H1 (cell line): ENCODE data around the gene DAW1.

Experiments
- BACH1 ChIP-seq: IDR thresholded peaks from 2 replicates; pipeline ENCODE4 v1.6.1; 2012; ENCODE audit warnings: low read length, improper control_type of control experiment
- BCL11A ChIP-seq, 2 experiments: IDR thresholded peaks; one replicate each; pipeline ENCODE4 v1.6.1; 2011; ENCODE audit warnings: low read depth in 2 of 2, low read length in 2 of 2, mild to moderate bottlenecking in 2 of 2
- BRCA1 ChIP-seq: IDR thresholded peaks from 2 replicates; pipeline ENCODE4 v1.6.1; 2012; ENCODE audit warnings: low read depth, low read length, improper control_type of control experiment
- CHD7 ChIP-seq: fragments of 300-600 bp; sonication (generic); IDR thresholded peaks from 2 replicates; pipeline ENCODE4 v1.7.1; 2012; ENCODE audit warnings: low read length, moderate library complexity, mild to moderate bottlenecking, inconsistent platforms; ENCODE audit not compliant: insufficient replicate concordance
- CTCF ChIP-seq, 3 experiments: IDR thresholded peaks; 1 replicate in 2 of 3; 2 replicates in 1 of 3; pipeline versions ENCODE4 v1.5.1 to v1.6.1; 2011; ENCODE audit warnings: low read length in 3 of 3, mild to moderate bottlenecking in 3 of 3, inconsistent platforms in 2 of 3, low read depth in 1 of 3, moderate library complexity in 1 of 3; ENCODE audit not compliant: insufficient read depth in 1 of 3; ENCODE audit errors: control extremely low read depth in 1 of 3
- EGR1 ChIP-seq: IDR thresholded peaks from 2 replicates; pipeline ENCODE4 v1.6.1; 2011; ENCODE audit warnings: low read depth, low read length, borderline replicate concordance
- EP300 ChIP-seq, 2 experiments: IDR thresholded peaks; 1 replicate in 1 of 2; 2 replicates in 1 of 2; pipeline ENCODE4 v1.6.1; 2011 to 2012; ENCODE audit warnings: low read depth in 2 of 2, low read length in 2 of 2, mild to moderate bottlenecking in 2 of 2, borderline replicate concordance in 1 of 2, inconsistent platforms in 1 of 2, moderate library complexity in 1 of 2
- EZH2 ChIP-seq: fragments of 200-600 bp; sonication (generic); IDR thresholded peaks from 2 replicates; pipeline ENCODE4 v1.7.1; 2012; ENCODE audit warnings: low read depth, mild to moderate bottlenecking, moderate library complexity, low read length, inconsistent platforms; ENCODE audit not compliant: severe bottlenecking
- GABPA ChIP-seq: IDR thresholded peaks from 2 replicates; pipeline ENCODE4 v1.6.1; 2011; ENCODE audit warnings: mild to moderate bottlenecking, low read length, moderate library complexity, borderline replicate concordance; ENCODE audit not compliant: insufficient read depth
- POLR2A ChIP-seq, 2 experiments: IDR thresholded peaks; 1 replicate in 1 of 2; 2 replicates in 1 of 2; pipeline ENCODE4 v1.6.1; 2011; ENCODE audit warnings: low read depth in 2 of 2, low read length in 2 of 2, mild to moderate bottlenecking in 2 of 2; ENCODE audit errors: control extremely low read depth in 1 of 2
- RFX5 ChIP-seq: IDR thresholded peaks from 2 replicates; pipeline ENCODE4 v1.6.1; 2011; ENCODE audit warnings: low read depth, low read length, improper control_type of control experiment, borderline replicate concordance
- RNF2 ChIP-seq: fragments of 200-900, 300-1000 bp; sonication (generic); IDR thresholded peaks from 2 replicates; pipeline ENCODE4 v1.7.1; 2016; ENCODE audit warnings: borderline replicate concordance, low read depth, mild to moderate bottlenecking, antibody characterized with exemption, low read length; ENCODE audit not compliant: poor library complexity, severe bottlenecking; ENCODE audit errors: missing control alignments
- RXRA ChIP-seq: IDR thresholded peaks from 2 replicates; pipeline ENCODE4 v1.6.1; 2011; ENCODE audit warnings: low read depth, mild to moderate bottlenecking, low read length, moderate library complexity; ENCODE audit not compliant: insufficient read depth
- TBP ChIP-seq: IDR thresholded peaks from 2 replicates; pipeline ENCODE4 v1.6.1; 2011; ENCODE audit warnings: low read depth, low read length, improper control_type of control experiment

- no peak for TF ChIP-seq RXRA
- TF ChIP-seq EP300 (IDR thresholded peaks at IDR 0.05; ENCODE audit: borderline replicate concordance in 1 of 2, low read depth in 2 of 2, low read length in 2 of 2), result no peak
- TF ChIP-seq CTCF (IDR thresholded peaks at IDR 0.05; ENCODE audit: control extremely low read depth in 1 of 3, insufficient read depth in 1 of 3, low read depth in 1 of 3, low read length in 3 of 3), result no peak
- TF ChIP-seq BCL11A (IDR thresholded peaks at IDR 0.05; ENCODE audit: low read depth in 2 of 2, low read length in 2 of 2), result no peak
- no peak for TF ChIP-seq RFX5
- TF ChIP-seq RNF2, result no peak
- no peak for TF ChIP-seq EZH2
- no peak for TF ChIP-seq TBP
- no peak for TF ChIP-seq EGR1
- no peak for TF ChIP-seq GABPA
- no peak for TF ChIP-seq BRCA1
- no peak for TF ChIP-seq BACH1
- TF ChIP-seq POLR2A (IDR thresholded peaks at IDR 0.05; ENCODE audit: control extremely low read depth in 1 of 2, low read depth in 2 of 2, low read length in 2 of 2), result no peak
- TF ChIP-seq CHD7, result no peak
Measured at GRCh38 chr2:227942965-227943364, 71.5 kb downstream of the DAW1 start.
